Right lung (tissue), 5 donors: ENCODE measurements around the gene LRG1. TPM values are rescaled to one million over a fixed set of nuclear protein-coding genes. Genes with fewer than 3 reads are reported as not detected.
"Not testable (repeated sequence)": the region's sequence is repeated elsewhere in the genome, so short reads cannot be mapped to it uniquely, and the experiment has no call there.

Experiments
- DNase-seq, 2 donors: peaks; one replicate each; pipeline ENCODE4 v3.0.0-alpha.2; 2013
- polyA plus RNA-seq, 5 donors: library from polyadenylated mRNA; unstranded; fragments of 120-200 nt; gene quantifications; one replicate each; pipeline versions ENCODE4 v1.2.1 to v1.2.3, GENCODE V29; 2013; ENCODE audit warnings: inconsistent platforms in 1 of 5, low replicate concordance in 1 of 5; ENCODE audit not compliant: insufficient read length in 5 of 5, insufficient read depth in 1 of 5

Gene LRG1
- polyA plus RNA-seq, 5 donors: 0.64 to 1.1 (median 1.0) TPM

DNA sequence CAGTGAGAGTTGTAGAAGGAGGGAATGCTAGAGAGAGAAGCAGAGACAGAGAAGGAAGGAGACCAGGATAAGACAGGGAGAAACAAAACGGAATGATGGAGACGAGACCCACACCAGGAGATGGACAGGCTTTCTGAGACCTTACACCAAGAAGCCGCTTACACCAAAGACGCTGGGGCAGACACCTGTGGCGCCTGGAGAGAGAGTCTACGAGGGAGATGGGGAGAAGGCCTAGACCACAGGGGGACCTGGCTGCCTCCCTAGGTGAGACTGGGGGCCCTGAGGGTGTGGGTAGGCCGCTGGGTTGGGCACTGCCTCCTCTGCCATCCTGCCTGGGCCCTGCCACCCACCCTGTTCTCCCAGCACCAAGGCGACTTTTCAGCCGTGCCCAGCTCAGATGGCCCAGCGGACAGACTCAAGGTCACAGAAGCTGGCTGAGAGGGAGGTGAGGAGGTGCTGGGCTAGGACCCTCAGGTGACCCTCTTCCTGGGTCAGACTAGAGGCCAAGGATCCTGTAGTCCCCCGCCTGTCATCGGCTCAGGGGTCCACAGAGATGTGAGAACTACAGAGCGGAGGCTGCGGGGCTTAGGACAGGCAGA lies 9.8 kb downstream of the LRG1 start:
- DNase-seq: no peak

DNA sequence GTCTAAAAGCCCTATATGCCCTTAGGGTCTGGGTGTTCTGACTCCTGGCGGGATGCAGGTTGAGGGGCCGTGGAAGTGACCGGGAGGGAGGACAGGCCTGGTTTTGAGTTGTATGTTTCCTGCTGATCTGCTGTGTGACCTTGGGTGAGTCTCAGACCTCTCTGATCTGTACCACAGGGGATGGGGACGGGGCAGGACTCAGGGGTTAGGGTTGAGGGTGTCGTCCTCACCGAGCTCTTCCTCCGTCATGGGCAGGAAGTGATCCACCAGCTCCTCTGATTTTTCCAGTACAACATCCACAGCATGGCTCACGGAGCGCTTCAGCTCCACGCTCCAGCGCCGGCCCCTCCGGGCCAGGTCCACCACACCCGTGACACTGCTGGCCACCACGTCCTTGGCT lies 11.0 kb downstream of the LRG1 start:
- no peak for DNase-seq

DNA sequence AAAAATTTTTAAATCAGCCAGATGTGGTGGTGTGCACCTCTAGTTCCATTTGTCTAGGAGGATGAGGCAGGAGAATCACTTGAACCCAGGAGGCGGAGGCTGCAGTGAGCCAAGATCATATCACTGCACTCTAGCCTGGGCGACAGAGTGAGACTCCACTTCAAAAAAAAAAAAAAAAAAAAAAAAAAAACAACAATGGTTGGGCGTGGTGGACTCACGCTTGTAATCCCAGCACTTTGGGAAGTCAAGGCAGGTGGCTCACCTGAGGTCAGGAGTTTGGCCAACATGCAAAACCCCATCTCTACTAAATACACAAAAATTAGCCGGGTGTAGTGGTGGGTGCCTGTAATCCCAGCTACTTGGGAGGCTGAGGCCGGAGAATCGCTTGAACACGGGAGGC lies 12.5 kb downstream of the LRG1 start:
- not testable (repeated sequence) for DNase-seq

DNA sequence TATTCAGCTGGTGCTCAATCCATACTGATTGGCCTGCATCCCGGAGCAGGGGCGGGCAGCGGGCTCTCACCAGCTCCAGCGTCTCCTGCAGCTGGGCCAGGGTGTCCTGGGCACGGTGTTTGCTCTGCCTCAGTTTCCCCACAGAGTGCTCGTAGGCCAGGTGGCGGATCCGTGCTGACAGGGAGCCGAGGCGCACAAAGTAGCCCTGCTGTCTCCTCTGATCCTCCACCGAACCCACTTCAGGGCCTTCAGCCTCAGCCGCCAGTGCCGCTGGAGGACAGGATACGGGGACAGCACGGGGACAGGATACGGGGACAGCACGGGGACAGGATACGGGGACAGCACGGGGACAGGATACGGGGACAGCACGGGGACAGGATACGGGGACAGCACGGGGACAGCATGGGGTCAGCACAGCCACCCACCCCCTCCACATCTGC lies 14.3 kb downstream of the LRG1 start:
- DNase-seq: no peak

DNA sequence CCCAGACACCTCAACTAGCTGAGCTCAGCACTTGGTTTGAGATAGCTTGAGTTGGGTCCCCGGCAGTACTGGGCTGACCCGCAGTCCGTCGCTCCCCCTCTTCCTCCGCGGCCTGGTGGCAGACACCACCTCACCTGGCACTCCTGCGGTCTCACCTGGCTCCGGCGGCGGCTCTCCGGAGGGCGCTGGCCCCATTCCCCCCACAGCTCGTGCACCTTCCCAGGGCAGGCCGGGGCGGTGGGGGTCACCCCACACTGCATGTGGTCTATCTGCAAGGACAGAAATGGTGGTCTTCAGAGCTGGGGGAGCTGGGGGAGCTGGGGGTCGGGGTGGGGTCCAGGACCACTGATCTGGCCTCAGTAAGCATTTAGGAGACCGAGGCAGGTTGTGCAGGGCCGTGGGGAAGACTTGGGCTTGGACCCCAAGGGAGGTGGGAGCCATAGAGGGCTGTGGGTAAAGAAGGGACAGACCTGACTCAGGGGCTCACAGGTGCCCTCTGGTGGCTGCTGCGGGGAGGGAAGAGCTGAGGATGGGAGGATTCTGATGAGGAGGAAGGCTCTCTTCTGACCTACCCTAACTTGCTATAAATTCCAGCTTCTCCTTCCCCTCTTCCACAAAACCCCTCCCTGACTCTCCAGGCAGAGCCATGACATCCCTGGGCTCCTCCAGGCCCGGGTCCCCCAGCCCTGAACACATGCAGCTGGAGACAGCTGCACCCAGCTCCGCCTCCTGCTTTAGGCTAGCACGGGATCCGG lies 14.9 kb downstream of the LRG1 start:
- no peak for DNase-seq

DNA sequence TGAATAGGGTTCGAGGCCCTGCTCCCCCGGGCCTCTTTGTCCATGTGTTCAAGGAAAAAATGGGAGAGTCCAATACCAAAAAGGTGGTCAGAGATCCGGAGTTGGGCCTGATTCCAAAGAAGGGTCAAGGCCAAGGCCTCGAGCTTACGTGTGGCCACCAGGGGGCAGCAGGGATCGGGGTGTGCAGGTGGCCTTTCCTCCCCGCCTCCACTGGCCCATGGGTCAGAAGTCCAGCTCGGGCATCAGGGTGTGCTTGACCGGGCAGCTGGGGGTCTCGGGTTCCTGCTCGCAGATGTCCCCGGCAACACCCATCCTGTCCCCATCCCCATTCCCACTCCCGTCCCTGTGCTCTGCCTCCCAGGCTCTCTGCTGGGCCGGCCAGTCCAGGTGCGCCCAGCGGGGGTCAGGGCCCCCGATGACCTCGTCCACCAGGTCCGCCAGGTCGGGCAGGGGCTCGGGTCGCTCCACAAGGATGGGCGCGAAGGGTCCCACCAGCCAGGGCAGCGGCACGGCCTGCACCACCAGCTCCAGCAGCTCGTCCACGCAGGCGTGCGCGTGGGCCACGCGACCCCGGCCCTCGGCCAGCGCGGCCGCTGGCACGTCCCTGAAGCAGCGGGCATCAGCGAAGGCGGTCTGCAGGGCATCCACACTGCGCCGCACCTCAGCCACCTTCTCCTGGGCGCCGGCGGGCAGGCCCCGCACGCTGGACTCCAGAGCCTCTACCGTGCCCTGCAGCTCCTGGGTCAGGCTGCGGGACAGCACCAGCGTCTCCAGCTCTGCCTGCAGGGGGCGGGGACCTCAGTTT lies 16.3 kb downstream of the LRG1 start:
- no peak for DNase-seq

DNA sequence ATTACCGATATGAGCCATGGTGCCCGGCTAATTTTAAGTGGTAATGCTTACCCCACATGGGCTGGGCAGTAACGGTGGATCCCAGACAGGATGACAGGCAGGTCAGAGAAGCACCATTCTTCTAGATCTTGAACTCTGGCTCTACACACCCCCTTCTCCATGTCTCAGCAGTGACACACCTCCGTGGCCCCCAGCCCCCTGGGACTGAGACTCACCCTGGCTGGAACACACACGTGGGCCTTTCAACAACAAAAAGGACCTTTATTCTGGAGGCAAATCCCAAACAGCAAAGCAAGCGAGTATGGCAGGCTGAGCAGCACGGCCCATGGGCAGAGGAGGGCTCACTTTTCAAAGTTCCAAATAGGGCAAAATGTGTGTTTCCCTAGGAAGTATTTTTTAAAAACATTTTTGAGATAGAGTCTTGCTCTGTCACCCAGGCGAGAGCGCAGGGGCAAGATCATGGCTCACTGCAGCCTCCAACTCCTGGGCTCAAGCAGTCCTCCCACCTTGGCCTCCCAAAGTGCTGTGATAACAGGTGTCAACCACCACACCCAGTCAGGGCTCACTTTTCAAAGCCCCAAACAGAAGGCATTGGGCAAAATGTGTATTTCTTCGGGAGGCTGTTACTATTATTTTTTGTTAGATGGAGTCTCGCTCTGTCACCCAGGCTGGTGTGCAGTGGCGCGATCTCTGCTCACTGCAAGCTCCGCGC lies 17.4 kb downstream of the LRG1 start:
- DNase-seq: no peak

DNA sequence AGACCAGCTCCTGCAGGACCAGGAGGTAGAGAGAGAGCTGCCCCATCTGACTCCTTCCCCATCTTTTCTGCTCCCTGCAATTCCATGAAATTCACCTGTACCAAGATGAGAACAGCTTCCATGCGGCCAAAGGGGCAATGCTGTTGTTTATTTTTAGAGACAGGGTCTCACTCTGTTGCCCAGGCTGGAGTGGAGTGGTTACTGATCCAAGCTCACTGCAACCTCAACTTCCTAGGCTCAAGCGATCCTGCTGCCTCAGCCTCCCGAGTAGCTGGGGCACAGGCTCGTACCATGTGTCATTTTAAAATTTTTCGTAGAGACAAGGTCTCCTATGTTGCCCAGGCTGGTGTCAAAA lies 18.0 kb downstream of the LRG1 start:
- no peak for DNase-seq

DNA sequence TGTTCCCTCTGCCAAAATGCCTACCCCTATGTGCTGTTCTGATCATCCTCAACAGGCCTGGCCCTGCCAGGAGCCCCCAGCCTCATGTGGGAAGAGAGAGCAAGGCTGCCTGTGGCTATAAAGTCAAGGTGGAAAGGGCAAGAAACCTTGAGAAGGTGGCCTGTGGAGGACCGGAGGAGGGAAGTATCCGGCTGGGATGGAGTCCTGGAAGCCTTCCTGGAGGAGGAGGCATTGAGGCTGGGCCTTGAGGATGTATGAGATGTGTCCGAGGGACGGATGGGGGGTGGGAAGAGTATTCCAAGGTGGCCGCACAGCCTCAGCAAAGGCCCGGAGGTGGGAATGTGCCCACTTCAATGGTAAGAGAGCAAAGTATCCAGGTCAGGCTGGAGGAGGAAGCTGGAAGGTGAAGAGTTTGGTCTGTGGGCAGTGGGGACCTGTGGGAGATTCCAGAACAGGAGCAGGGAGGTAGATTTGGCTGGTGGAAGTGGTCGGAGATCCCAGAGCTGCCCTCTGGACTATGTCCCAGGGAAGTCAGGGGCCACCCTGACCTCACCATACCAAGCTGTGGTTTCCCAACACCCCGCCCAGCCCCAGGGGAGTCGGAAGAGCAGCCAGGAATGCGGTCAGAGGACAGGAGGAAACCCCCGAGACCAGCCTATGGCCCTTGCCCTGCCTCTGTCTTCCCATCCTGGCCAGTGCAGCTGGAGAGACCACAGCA lies 18.5 kb downstream of the LRG1 start:
- no peak for DNase-seq

DNA sequence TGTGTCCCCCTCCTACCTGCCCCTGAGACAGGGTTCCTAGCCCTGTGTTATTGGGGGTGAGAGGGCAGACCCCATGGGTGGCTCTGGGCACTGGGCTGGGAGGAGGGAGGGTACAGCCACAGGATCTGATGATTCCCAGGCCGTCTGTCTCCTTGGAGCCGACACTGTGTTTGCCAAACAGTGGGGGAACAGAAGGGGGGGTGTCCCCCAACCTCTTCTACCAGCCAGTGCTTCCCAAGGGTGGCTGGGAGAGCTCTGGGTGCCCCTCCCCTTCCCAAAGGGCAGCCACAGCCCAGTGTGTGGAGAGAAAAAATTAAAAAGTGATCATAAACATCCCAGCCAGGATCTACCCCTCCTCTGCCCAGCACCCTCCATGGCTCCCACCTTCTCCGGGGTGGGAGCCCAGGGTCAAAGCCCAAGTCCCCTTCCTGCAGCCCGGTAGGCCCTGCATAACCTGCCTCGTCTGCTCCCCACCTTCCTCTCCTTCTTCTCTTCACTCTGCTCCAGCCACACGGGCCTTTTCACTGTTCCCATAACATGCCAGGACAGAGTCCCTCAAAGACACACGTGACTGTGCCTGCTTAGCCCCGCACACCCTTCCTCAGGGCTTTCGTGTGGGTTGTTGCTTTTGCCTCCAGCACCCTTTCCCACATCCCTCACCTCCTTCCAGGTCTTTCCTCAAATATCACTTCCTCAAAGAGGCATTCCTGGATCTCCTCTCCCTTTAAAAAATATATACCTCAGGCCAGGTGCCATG lies 20.1 kb downstream of the LRG1 start:
- no peak for DNase-seq

DNA sequence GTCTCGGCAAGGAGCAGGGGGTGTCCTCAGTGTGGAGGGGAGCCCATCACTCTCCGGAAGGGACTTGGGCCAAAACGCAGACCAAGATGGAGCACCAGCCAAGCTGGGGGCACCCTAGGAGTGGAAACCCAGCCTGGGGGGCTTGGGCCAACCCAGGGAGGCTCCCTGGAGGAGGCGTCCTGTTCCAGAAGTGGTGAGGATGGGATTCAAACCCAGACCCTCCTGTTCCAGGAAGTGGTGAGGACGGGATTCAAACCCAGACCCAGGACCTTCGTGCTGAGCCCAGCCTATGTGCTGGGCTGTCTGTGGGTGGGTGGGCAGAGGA lies 20.7 kb downstream of the LRG1 start:
- DNase-seq: no peak

DNA sequence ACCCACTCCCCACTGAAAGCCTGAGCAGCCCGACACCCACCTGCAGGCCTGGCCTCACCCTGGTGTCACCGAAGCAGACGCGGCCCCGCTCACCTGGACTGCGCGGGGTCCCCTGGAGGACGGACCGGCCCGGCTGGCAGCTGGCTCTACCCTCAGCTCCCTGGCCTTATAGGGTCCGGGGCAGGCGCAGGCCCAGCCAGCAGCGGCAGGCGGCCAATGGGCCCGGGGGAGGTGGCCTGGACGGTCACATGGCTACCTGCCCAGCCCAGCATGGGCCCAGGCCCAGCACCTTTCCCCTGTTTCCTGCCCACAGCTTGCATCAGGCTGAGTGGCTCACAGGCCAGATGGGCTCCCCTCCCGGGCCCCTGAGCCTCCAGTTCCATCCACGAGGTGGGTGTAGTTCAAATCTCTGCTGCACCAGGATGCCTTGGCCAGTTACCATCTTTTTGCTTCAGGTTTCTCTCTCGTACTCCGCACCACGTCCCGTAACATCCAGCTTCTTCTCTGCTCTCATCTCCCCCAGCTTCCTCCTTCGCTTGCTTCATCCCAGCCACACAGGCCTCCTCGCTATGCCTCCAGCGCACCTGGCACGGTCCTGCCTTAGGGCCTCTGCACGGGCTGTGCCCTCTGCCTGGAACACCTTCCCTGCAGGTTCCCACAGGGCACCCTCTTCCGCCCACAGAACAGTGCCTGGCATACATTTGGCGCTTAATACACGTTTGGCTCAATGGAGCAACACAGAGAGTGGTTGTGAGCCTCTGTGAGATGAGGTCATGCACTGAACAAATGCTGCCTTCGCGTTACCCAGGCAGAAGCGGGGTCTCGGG lies 21.3 kb downstream of the LRG1 start, which contains the start of gene PLIN4:
Gene PLIN4 (minus strand): TSS at position 142 of the 827 bp plus-strand sequence. CDS start 214 bp downstream, outside the sequence.
- no peak for DNase-seq

DNA sequence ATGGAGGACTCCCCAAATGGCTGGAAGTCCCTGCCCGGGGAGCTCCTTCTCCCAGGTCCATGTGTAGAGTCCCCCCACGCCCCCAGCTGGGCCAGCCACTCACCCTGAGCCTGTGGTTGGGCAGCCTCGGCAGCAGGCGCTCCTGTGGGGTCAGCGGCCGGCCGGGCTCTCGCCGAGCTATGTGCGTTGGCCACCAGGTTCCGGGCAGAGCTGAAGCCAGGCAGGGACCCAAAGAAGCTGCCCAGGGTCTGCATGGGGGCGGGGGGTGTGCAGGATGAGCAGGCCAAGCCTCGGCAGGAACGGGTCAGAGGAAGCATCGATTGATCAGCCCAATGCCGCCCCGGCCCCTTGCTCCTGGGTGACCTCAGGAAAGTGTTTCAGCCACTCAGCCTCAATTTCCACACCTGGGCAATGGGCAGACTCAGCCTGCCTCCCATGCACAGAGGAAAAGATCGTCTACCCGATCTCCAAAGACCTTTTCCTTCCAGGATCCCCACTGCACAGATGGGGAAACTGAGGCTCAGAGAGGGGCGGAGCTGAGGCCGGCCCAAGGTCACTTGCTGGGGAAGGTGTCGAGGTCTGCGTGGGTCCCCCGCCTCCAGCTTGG lies 22.3 kb downstream of the LRG1 start:
- no peak for DNase-seq

DNA sequence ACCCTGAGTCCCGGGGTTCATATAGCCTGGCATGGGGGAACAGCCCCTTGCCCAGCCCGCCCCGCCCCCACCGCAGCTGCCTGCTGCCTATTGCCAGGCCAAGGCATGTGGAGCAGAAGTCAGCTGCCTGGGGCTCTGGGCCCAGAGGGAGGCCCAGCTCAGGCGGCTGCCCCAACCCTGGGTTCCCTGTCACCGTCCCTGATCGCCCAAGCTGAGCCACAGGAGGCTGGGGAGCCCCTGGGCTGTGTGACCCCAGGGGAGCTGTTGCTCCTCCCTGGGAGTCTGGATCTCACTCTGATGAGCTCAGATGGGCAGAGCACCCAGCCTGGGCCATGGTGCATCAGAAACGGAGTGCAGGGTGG lies 22.9 kb downstream of the LRG1 start:
- DNase-seq: no peak

DNA sequence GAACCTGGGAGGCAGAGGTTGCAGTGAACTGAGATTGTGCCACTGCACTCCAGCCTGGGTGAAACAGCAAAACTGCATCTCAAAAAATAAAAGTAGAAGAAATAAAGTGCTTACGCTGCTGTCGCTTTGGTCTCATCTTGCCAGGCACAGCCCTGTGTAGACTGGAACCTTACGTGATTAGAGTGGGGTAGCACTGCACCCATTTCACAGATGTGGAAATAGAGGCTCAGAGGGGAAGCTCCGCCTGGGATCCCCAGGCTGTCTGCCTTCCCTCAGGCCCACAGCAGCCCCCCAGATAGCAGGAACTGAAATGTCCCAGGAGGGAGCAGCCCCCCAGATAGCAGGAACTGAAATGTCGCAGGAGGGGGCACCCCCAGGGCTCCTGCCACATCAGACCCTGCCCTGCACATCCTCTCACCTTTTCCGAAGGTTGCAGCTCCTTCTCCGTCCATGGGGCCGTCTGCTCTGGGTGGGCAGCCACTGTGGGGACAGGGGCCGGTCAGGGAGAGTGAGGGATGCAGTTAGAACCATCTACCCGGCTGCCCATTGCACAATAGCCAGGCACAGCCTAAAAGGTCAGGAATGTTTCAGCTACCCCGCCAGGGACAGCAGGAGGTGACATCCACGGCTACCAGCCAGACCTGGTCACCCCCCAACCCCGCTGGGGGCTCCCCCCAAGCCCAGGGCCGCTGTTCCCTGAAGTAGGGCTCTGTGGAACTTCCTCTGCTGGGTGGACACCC lies 23.5 kb downstream of the LRG1 start:
- DNase-seq: no peak

DNA sequence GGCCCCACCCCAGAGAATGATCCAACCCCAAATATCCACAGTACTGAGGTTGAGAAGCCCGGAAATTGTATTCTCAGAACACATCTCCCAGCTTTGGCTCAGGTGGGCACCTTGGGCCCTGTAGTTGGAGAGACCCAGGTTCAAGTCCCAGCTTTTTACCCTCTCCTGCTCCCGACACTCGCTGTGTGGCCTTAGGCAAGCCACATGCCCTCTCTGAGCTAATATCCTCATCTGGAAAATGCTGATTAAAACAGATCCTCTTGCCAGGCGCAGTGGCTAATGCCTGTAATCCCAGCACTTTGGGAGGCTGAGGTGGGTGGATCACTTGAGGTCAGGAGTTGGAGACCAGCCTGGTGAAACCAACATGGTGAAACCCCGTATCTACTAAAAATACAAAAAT lies 24.1 kb downstream of the LRG1 start:
- DNase-seq: no peak

DNA sequence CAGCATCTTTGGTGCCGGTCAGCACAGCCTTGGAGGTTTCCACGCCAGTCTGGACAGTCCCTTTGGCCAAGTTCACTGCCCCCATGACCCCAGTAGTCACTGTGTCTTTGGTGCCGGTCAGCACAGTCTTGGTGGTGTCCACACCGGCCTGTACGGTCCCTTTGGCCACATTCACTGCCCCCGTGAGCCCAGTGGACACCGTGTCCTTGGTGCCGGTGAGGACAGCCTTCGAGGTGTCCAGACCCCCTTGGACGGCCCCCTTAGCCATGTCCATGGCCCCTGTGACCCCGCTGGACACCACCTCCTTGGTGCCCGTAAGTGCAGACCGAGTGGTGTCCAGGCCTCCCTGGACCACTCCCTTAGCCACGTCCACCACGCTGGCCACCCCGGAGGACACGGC lies 26.6 kb downstream of the LRG1 start:
- no peak for DNase-seq

DNA sequence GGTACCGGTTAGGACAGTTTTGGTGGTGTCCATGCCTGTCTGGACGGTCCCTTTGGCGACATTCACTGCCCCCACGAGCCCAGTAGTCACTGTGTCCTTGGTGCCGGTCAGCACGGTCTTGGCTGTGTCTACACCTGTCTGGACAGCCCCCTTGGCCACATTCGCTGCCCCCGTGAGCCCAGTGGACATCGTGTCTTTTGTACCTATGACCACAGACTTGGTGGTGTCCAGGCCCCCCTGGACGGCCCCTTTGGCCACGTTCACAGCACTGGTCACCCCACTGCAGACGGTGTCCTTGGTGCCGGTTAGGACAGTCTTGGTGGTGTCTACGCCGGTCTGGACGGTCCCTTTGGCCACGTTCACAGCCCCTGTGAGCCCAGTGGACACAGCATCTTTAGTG lies 27.8 kb downstream of the LRG1 start:
- DNase-seq: no peak
